Middle frontal gyrus (tissue), 1 donor: ENCODE measurements around the gene PLK4.
"Not testable (repeated sequence)": the region's sequence is repeated elsewhere in the genome, so short reads cannot be mapped to it uniquely, and the experiment has no call there.

ENCODE experiments used
- DNase-seq: peaks from one replicate; pipeline ENCODE4 v3.0.0-alpha.2; 2015; ENCODE audit warnings: low spot score; ENCODE audit errors: extremely low spot score

Gene PLK4

GRCh38 chr4:127905029-127905428 is 24.3 kb downstream of the PLK4 start:
- no peak for DNase-seq

- DNase-seq: no peak
These were observed 35.8 kb downstream of the PLK4 start for GRCh38 chr4:127916512-127916911.

GRCh38 chr4:127917151-127917550 is 36.5 kb downstream of the PLK4 start:
- DNase-seq: no peak

GRCh38 chr4:127920521-127920920 is 39.8 kb downstream of the PLK4 start:
- DNase-seq: no peak

GRCh38 chr4:127922226-127922625 is 41.5 kb downstream of the PLK4 start:
- DNase-seq: no peak

GRCh38 chr4:127925720-127926119 is 45.0 kb downstream of the PLK4 start:
- not testable (repeated sequence) for DNase-seq

- no peak for DNase-seq
These were observed 49.5 kb downstream of the PLK4 start for GRCh38 chr4:127930175-127930574.

GRCh38 chr4:127931836-127932235 is 51.1 kb downstream of the PLK4 start:
- not testable (repeated sequence) for DNase-seq

- DNase-seq: no peak
These were observed 56.3 kb downstream of the PLK4 start for GRCh38 chr4:127936974-127937373.
